Stimulated activated CD8-positive, alpha-beta memory T cell treated with anti-CD3 and anti-CD28 coated beads, Interleukin-12 subunit alpha, Interleukin-12 subunit beta, amount 100 ng/mL, for 24 hours (primary cell): Measurements from ENCODE around the gene RNF217.

Source experiments
- DNase-seq: peaks from one replicate; pipeline ENCODE4 v3.0.0-alpha.2; 2020; ENCODE audit errors: extremely low read depth

The RNF217 gene

DNA sequence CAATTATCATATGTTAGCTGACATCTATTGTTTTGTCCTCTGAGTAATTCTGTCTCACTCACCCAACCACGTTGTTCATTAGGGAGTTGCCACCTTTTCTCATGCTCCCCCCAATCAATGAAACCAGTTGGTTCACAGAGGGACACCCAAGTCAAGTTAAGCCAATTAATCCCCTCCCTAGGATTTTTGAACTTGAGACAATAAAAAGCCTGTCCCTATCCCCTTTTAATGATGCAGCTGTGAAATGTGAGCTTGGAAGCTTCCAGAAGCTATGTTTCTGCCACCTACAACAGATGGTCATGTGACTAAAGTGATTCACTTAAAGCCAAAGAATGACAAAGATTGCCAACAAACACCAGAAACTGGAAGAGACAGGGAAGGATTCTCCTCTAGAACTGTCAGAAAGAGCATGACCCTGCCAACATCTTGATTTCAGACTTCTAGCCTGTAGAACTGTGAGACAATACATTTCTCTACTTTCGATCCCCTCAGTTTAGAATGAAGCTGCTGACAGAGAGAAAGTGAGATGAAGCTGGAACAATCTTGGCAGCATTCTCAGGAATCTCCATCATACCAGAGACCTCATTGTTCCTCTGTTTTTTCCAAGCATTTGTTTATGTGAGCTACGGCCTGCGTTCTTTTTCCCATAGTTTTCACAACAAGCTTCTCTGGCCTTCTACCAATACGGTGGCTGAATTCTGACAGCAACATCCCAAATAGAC, 133.5 kb downstream of the RNF217 start:
- DNase-seq, result no peak

DNA sequence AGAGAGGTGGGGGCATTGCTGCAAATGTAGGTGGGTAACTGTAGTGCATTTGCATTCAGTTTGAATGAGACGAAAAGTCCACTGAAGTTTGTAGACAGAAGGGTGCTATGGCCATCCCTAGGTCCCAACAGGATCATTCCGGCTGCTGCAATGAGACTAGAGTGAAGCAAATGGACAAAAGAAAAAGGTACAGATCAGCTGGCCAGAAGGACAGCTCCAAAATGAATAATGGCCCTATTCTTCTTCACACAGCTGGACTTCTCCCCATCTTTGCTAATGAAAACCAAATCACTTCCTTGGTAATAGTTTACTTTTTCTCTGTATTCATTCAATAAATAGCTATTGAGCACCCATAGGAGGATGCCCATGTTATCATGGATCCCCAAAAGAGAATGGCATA, 134.9 kb downstream of the RNF217 start:
- DNase-seq, result no peak

DNA sequence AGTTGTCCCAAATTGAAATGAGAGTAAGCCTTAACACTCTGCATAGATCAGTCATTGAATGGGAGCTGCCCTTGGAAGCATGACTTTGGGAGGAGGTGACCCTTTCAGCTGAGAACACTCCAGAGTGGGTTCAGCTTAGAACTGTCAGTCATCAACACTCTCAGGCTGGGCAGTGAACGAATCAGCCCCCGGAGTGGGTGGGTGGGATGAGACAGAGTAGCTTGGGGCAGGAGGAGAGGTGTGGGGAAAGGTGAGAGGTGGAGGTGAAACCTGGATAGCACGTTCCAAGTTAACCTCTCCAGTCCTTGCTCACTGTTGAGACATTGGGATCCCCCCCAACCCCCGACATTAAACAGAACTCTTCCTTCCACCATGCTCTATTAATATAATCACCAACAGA, 136.0 kb downstream of the RNF217 start:
- DNase-seq, result no peak

DNA sequence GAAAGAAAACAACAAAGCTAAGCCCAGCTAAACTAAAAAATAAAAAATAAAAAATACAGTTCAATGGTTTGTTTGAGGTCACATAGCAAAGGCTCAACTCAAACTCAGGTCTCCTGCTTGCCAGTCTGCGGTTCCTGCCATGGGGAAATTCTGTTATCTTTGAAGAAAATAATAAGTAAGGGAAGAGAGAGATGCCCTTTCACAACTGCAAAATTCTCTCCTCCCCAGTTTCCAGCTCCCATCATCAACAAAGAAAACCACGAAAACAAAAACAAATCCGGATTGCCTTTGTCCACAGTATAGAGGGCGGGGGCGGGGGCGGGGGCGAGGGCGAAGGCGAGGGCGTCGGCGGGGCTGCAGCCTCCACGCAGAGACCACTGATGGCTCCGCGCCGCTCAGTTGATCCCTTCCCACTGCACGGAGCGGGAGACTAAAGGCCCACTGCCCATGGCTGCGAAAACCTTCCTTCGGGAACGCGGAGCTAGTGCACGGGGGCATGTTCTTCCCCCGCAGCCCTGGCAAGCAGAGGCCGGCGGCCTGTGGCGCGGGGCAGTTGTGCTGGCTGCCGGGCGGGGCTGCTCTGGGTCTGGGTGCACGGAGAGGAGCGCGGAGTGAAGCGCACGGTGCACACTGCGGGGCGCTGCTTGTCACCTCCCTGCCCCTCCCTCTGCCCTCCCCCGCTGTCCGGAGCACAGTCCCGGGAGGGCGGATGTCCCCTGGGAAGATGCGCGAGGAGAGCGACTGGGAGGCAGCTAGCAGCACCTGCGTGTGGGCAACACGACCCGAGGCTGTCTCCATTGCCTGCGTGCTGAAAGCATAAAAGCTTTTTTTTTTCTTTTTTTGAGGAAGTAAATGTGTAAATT, 137.2 kb downstream of the RNF217 start:
- DNase-seq, result no peak

DNA sequence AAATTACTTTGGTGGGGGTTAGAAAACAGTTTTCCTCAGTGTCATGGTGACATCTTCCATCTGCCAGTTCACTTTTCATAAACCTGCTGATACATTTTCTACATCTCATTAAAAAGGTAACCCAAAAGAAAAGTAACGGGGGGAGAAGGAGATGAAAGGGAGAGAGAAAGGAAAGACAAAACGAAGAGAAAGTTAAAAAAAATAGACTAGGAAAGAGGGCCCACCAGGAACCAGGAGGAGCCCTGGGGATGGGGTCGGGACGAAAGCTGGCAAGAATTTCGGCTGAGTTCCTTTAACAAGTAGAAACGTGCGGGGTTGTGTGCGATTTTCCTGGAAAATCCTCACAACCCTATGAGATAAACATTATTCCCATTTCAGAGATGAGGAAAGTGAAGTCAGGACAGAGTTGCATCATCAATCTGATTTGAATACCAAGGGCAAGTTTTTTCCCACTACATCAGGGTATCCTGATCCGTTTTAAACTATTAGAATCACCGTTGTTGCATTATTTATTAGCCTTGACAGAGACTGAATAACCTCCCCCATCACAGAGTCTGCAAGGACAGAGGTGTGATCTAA, 137.9 kb downstream of the RNF217 start:
- no peak for DNase-seq

DNA sequence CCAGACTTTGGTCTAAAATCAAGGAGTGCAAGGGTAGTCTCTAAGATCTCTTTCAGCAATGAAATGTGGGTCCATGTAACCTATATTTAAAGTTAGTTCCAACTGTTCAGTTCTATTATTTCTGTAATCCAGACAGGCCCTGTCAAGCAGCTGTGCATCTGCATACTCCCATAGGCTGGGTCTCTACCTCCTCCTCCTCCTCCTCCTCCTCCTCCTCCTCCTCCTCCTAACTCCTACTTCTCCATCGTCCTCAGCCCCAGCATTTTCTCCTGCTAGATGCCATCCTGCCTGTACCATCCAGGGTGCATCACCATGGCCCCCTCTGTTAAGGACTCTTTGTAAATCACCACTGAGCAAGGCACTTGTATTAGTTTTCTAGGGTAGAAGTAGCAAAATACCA, 138.9 kb downstream of the RNF217 start:
- no peak for DNase-seq

DNA sequence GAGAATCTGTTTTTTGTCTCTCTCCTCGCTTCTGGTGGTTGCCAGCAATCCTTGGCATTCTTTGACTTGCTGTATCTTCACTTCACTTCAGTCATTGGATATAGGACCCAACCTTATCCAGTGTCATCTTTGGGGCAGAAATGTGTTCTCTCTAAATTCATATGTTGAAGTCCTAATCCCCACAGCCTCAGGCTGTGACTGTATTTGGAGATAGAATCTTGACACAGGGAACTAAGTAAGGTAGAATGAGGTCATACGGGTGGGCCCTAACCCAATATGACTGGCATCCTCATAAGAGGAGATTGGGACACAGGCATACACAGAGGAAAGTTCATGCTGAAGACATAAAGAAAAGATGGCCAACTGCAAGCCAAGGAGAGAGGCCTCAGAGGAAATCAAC, 139.4 kb downstream of the RNF217 start:
- no peak for DNase-seq

DNA sequence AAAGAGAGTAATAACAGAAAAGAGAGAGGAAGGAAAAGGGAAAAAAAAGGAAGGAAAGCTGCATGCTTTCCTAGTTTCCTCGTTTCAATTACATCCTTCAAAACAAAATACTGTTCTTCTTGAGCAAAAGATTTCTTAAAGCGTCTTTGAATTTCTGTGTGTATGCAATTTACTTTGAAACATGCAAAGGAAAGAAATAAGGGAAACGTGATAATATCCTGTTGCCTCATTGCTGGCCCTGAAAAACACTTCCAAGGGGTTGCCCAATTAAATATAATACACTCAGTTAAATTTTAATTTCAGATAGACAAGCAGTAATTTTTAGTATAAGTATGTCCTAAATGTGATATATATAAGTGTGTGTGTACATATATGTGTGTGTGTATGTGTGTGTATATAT, 140.2 kb downstream of the RNF217 start:
- no peak for DNase-seq

DNA sequence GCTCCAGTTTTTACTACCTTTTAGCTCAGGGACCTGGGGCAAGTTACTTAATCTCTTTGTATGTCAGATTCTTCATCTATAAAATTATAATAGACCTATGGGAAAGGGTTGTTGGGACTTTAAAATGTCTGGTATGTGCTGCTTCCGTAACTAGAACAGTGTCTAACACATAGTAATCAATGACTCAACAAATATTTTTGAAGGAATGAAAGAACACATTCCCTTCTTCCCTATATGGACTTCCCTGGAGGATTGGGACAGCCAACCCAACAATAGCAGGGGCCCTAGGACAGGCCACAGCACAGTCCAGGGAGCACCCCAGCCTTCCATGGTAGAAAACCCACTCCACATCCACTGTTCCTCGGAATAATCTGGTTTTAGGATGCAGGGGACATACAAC, 140.7 kb downstream of the RNF217 start:
- DNase-seq, result no peak

DNA sequence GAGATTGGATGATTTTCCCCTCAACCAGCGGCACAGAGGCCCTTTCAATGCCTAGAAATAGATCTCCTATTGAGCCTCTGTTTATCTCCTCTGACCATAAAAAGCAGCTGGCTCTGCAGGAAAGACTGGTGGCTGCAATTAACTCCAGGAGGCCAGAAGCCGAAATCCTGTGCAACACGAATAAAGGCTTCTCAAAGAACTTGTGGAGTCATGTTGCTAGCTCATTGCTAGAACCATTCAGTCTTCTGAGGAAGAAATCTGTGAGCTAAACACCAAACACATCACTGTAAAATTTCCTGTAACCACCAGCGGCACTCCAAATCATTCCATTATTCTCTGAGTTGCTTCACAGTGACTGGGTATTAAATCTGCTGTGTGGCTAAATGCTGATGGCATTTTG, 142.2 kb downstream of the RNF217 start:
- DNase-seq, result no peak

DNA sequence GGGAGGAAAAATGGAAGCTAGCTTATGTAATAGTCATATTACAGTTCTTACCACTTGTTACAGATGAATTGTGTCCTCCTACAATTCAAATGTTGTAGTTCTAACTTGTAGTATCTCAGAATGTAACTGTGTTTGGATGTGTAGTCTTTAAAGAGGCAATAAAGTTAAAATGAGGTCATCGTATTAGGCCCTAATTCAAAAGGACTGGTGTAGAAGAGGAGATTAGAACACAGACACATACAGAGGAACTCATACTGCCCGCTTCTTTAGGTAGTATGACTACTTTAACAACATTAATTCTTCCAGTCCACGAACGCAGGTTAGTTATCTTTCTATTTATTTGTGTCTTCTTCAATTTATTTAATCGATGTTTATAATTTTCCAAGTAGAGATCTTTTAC, 144.8 kb downstream of the RNF217 start:
- no peak for DNase-seq

DNA sequence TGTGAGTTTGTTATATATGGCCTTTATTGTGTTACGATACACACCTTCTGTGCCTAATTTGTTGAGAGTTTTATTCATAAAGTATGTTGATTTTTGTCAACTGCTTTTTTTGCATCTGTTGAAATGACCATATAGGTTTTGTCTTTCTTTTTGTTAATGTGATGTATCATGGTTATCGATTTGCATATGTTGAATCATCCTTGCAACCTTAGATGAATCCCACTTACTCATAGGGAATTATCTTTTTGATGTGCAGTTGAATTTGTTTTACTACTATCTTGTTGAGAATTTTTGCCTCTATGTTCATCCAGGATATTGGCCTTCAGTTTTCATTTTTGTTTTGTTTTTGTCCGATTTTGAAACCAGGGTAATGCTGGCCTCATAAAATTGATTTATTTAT, 145.7 kb downstream of the RNF217 start:
- no peak for DNase-seq

DNA sequence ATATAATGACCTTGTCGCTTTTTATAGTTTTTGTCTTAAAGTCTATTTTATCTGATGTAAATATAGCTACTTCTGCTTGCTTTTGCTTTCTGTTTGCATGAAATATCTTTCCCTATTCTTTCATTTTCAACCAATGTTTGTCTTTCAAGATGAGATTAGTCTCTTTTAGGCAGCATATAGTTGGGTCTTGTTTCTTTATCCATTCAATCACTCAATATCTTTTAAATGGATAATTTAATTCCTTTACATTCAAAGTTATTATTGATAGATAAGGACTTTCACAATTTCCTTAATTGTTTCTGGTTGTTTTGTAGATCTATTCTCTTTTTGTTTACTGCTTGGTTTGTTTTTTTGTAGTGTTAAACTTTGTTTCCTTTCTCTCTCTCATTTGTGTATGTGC, 147.8 kb downstream of the RNF217 start:
- no peak for DNase-seq

DNA sequence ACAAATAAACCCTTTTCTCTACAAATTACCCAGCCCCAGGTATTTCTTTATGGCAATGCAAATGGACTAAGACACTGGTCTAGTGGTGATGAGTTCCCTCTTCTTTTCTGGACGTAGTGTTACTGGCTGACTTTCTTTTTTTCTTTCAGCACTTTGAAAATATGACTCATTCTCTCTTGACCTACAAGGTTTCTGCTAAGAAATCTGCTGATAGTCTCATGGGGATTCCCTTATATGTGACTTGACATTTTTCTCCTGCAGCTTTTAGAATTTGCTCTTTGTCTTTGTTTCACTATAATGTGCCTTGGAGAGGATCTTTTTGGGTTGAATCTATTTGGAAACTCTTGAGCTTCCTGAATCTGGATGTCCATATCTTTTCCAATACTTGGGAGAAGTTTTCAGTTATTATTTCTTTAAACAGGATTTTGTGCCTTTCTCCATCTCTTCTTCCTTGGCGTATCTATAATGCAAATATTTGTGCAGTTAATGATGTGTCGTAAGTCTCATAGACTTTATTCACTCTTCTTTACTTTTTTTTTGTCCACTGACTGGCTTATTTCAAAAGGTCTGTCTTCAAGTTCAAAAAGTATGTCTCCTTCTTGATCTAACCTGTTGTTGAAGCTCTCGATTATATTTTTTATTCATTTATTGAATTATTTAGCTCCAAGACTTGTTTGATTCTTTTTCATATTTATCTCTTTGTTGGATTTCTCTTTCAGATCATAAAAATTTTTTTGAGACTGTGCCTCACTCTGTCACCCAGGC, 149.2 kb downstream of the RNF217 start:
- no peak for DNase-seq

DNA sequence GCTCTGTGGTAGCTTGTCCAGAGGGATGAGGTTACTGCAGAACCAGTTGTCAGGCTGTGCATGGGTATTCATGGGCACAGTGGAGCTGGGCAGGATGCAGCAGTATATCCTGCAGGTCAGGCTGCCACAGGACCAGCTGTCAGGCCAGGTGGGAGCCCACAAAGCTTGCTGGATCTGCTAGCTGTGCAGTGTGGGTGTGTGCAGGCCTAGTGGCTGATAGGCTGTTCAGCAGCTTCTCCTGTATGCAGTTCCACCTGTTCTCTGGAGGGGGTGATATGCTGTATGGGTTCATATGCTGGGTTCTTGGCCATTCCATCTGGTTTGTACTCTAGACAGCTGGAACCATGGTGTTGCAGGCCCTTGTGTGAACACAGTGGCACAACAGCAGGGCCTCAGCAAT, 150.7 kb downstream of the RNF217 start:
- no peak for DNase-seq

DNA sequence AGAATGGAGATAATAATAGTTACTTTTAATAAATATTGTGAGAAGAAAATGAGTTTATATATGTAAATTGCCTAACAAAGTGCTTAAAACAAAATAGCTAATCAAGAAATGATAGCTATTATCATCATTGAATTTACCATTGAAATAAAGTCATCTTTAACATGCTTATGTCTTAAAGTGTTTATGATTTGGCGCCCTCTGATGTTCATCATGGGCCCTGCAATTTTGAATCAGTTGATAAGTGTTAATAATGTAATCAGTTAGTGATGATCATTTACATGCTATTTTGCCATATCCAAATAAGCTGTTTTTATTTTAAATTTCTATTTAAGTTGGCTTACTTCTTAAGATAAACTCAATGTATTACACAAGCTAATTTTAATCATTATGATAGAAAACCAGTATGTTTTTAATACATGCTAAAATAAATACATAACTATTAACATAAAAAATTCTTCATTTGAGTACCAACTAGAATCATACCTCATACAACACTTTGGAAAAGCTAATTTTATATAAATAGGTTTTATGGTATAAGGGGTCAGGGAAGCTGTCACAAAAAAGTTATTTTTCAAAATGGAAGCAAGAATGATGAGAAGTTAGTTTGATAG, 152.1 kb downstream of the RNF217 start:
- DNase-seq, result no peak

DNA sequence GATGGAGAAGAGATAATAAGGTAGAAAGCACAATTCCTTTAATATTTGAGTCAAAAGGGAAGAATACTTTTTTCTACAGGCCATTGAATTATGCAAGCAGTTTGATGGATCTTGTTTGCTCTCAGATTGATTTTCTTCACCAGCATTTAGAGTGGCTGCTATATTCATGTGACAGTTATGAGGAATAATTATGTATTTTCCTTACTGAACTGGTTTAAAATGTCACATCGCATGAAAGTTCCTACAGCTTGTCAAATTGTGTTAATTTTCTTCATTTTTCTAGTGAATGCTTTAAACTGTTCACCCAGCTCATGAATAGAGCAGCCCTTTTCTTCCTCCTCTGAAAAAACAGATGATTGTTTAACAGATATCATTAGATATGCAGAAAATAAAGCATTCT, 153.9 kb downstream of the RNF217 start:
- DNase-seq, result no peak

DNA sequence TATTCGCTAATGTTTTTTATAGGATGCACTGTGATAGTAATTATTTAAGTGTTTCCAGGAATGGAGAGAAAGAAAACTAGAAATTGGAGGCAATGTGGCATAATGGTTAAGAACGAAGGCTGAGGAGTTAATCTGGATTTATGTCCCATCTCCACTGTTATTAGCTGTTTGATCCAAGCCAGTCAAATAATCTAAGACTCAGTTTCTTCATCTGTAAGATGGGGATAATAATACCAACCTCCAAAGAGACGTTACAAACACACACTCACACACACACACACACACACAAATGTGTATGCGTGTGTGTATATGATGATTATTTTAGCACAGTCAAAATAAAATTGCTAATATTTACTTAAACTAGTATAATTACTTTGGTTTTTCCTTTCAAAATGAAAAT, 154.5 kb downstream of the RNF217 start:
- no peak for DNase-seq

DNA sequence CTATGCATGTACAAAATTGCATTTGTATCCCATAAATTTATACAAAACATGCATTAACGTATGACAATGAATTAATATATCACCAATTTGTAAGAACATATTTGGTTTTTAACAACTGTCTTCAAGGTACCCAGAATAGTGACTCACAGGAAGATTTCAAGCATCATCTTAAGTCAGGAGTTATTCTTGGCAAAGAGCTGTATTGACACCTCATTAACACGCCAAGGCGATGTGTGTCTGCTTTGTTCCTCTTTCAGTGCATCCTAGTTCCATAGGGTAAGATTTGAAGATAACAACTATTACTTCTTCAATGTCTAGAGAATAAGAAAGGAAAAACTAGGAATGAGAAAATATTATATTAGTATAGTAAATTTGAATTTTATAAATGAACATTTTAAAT, 155.6 kb downstream of the RNF217 start:
- no peak for DNase-seq

DNA sequence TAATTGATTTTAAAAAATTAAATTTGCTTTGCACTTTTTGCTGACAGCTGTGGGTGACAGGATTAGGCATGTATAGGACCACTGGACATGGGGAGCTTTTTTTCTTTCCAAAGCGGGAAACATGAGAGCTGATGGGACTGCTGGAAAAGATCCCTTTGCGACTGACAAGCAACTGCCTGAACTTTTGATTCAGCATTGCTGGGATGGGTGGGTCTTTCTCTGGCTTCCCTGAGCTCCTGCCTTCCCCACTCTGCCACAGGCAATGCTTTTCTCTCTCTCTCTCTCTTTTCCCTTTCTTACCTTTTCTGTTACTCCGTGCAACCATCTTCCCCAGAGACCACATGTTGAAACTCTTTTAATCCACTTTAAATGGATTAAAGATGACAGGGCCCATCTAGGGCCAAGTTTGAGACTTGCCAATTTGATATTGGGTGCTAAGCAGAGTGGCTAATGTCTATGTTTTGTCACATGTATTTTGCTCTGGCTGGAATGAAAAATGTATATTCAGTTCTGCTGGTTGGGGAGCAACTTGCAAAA, 157.9 kb downstream of the RNF217 start:
- no peak for DNase-seq

DNA sequence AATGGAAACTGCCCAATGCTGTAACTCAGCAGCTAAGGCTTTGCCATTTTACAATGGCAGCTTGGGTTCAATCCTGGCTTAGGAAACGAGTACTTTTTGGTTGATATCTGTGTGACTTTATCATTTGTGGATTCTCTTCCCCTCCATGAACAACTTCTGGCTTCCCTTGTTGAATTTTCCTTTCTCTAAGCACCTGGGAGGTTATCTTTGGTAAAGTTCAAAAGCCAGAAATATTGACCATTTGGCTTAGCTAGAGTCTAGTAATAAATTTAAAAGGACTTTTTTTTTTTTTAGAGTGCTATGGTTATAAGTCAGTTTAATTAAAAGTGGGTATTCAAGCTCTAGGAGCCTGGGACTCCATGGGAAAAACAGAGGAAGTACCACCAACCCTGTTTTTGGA, 159.7 kb downstream of the RNF217 start:
- no peak for DNase-seq

DNA sequence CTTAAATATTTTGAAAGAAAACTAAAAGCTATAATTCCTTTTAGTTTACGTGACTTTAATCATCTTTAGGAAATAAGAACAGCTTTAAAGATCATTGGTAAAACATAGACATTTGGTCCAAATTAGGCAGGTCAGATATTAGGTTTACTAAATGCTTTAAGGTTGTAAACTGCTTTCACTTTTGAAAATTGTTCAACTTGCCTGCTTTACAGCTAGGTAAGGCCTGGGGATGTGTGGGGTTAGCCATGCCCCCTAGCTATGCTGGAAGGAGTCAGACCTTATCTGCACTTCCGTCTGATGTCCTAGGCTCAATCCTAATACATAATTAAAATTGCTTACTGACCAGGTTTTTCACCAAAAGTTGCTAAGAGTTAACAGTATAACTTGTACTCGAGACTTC, 160.8 kb downstream of the RNF217 start:
- DNase-seq, result no peak
